ENCODE data around the gene SKI. TPM values are rescaled to one million over a fixed set of nuclear protein-coding genes. Genes with fewer than 3 reads are reported as not detected.
A peak's percentile ranks its signal among the peaks of the same experiment; 100 is the strongest.

The SKI gene
- total RNA-seq, 1 donor from 2014 or later: 15.5 TPM

DNA sequence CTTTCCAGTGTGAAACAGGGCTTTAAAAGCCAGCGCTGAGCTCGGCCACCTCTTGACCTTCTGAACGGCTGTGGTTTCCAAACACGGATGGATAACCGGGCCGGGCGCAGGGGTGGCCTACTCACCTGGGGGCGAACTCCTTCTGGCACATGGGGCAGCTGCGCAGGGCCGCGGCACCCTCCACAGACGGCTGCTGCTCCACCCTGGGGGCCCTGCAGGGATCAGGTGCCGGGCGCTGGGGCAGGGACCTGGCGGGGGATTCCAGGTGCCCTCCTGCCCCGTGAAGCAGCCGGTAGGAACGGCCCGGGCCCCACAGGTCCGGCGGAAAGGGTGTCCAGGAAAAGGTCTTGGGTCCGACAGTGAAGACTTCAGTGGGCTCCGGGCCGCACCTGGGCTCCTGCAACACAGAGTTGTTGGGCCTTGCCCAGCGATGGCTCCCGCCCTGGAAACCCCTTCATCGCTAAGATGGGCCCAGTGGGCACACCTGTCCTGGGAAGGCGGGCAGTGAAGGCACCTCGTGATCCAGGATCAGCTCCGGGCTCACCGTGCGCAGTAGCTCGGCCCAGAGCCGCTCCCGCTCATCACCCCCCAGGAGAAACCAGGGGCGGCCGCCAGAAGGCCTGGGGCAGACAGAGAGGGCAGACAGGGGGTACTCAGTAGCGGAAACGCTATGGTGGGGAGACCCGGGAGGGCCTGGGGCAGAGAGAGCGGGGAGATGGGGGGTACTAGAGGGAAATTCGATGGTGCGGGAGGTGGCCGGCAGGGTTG, 34.4 kb upstream of the SKI start:
- FAIRE-seq (no peak), DNase-seq (ENCODE audit: low spot score in 2 of 2) (peak in 1 of 2 donors; percentile 19)

DNA sequence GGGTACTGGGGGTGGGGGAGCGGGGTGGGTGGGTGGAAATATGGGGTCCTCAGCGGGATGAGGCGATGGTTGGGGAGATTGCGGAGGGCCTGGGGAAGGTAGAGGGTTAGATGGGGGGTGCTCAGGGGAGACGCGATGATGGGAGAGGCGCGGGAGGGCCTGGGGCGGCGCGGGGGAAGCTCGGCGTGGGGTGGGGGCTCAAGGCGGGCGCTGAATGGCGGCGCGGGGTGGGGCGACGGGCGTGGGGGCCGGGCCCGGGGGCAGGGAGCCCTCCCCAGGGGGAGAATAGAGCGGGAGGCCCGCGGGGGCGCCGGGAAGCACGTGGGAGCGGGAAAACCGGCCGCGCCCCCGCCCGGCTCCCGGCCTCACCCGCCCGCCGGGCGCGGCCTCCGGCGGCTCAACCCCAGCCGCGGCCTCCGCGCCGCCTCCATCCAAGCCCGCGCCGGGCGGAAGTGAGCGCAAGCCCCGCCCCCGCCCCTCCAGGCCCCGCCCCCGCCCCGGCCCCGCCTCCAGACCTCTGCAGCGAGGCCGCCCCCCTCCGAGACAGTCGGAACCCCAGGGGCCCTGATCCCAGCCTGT, 33.7 kb upstream of the SKI start, which contains the start of gene FAAP20:
FAAP20 (minus strand) TSS at position 454 of the 579 bp plus-strand sequence; CDS start at position 431, 23 bp downstream.
- no peak for FAIRE-seq
- peak; percentile 85 to 88 for DNase-seq (ENCODE audit: low spot score in 2 of 2)

GRCh38 chr1:2194898-2195673, 33.0 kb upstream of the SKI start:
- DNase-seq (ENCODE audit: low spot score in 2 of 2): peak; percentile 88 to 89
- FAIRE-seq: no peak

GRCh38 chr1:2195785-2196184, 32.3 kb upstream of the SKI start:
- DNase-seq (ENCODE audit: low spot score in 2 of 2) (no peak), FAIRE-seq (no peak)

DNA sequence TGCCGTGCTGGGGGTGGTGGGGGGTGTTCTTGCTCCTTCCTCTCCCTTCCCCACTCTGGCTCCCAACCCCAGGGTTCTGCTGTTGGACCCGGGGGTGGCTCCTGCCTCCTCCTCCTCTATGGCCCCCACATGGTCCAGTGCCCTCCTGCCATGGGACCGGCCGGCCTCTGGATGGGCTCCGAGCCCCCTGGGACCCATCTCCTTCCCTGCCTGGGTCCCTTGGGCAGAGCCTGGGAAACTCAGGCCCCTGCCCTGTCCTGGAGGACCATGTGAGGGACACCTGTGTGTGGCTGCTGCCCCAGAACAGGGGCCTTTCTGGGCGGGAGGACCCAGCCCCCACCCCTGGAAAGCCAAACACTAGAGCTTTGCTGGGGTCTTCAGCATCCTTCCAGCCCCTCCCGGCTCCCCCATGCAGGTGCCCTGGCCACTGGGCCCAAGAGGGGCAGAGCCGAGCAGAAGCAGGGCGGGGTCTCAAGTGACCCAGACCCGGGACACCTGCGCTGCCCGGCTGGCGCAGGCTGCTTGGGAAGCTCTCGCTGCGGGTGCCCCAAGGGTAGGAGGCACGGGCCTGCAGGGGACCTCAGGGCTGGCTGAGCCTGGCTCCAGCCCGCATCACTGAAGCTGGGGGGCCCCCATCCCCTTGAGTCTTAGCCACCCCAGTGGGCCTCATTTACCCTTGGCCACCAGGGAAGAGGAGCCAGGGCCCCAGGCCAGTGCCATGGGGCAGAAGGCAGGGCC, 31.0 kb upstream of the SKI start:
- DNase-seq (ENCODE audit: low spot score in 2 of 2) (no peak), FAIRE-seq (no peak)

- no peak for FAIRE-seq
- DNase-seq (ENCODE audit: low spot score in 2 of 2): no peak
Measured at GRCh38 chr1:2197707-2198165, 30.4 kb upstream of the SKI start.

- DNase-seq (ENCODE audit: low spot score in 2 of 2): no peak
- no peak for FAIRE-seq
Measured at GRCh38 chr1:2198571-2198970, 29.5 kb upstream of the SKI start.

- DNase-seq (ENCODE audit: low spot score in 2 of 2) (peak; percentile 74 to 89), FAIRE-seq (no peak)
Measured at GRCh38 chr1:2199042-2199810, 28.9 kb upstream of the SKI start.

- FAIRE-seq: no peak
- no peak for DNase-seq (ENCODE audit: low spot score in 2 of 2)
Measured at GRCh38 chr1:2200308-2200943, 27.7 kb upstream of the SKI start.

DNA sequence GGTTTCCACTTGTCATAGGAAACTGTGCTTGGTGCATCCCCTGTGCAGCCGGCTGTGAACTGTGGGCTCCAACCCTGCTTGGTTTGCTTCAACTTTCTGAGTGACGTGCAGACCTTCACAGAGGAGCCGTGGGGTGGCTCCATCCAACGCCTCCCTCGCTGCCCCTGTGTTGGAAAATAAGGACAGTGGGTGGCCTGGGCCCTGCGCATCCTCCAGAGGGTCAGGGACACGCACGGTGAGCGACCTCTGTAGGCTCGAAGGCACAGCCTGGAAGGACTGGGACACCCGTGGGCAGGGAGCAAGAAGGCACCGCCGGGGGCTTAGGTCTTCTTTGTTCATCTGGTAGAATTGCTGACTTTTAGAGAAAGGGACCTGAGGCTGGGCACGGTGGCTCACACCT, 27.1 kb upstream of the SKI start:
- no peak for DNase-seq (ENCODE audit: low spot score in 2 of 2)
- FAIRE-seq: no peak

GRCh38 chr1:2202008-2202575, 26.0 kb upstream of the SKI start:
- DNase-seq (ENCODE audit: low spot score in 2 of 2) (no peak), FAIRE-seq (no peak)

DNA sequence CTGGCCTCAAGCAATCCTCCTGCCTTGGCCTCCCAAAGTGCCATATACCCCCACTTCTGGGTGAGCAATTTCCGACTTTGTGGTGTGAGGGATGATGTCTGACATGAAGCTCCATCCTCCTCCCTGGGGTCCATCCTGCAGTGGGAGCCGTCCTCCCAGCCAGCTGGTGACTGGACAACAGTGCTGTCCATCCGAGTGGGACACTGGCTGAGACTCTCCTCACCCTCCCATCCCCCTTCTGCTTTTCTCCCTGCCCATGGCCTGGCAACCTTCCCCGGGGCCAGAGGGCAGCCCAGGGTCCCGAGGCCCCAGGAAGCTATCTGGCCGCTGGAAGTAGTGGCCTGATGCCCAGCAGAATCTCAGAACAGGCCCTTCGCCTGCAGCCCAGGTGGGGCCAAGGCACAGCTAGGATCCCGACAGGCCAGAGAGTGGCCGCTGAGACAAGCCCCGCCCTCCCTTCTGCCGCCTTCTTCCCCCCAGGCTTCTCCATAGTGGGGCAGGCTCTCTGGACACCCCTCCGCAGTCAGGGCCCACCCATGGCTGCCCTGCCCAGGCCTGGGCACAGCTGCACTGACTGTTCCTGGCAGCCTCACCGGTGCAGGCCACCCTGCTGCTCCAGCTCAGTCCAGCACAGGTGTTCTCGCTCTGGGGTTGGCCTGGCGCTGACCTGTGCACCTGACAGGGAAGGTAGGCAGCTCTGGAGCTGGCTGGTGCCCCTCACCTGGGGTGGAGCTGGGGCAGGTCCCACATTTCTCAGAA, 25.1 kb upstream of the SKI start:
- FAIRE-seq: no peak
- no peak for DNase-seq (ENCODE audit: low spot score in 2 of 2)

GRCh38 chr1:2203671-2204414, 24.3 kb upstream of the SKI start:
- FAIRE-seq: no peak

DNA sequence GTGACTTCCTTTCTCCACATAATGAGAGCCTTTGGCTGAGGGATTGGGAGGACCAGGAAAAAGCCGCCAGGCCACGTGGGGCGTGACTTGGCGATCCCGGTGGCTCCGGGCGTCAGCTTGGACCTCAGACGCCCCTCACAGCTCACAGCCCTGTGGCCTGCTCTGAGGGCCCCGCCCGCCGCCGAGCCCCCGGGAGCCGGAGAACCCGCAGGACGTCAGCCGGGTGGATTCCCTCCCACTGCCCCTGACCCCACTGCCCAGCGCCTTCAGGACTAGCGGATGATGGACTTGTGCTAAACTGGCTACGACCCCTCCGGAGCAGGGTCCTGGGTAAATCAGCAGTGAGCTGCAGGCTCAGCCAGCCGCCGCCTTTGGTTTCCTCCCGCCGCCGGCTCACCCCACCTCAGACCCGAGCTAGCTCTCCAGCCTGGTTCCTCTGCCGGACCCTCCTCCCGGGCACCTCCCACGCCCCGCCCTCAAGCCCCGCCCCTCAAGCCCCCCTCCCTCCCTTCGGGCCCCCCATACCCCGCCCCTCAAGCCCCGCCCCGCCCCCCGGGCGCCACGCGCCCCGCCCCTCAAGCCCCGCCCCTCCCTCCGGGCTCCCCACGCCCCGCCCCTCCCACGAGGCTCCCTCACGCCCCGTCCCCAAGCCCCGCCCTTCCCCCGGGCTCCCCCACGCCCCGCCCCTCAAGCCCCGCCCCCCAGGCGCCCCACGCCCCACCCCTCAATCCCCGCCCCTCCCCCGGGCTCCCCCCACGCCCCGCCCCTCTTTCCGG, 23.5 kb upstream of the SKI start:
- FAIRE-seq (no peak), DNase-seq (ENCODE audit: low spot score in 2 of 2) (peak; percentile 97 to 99)

More at GRCh38 chr1:2203671-2204414, 24.3 kb upstream of the SKI start:
- DNase-seq (ENCODE audit: low spot score in 2 of 2): no peak

GRCh38 chr1:2205191-2205952, 22.7 kb upstream of the SKI start:
- DNase-seq (ENCODE audit: low spot score in 2 of 2) (no peak), FAIRE-seq (no peak)
